Progenitor cell of endocrine pancreas (in vitro differentiated cells): ENCODE data around the gene ARSG. TPM values are rescaled to one million over a fixed set of nuclear protein-coding genes. Genes with fewer than 3 reads are reported as not detected.

Experiments used
- DNase-seq: peaks from one replicate; pipeline ENCODE4 v3.0.0; 2021; ENCODE audit warnings: low spot score; ENCODE audit not compliant: unreplicated experiment
- H3K27ac Mint-ChIP-seq: 2 replicates; pipeline ENCODE4 v1.8.0; 2021; ENCODE audit warnings: mild to moderate bottlenecking, moderate library complexity, mixed read lengths
- H3K27me3 Mint-ChIP-seq: 2 replicates; pipeline ENCODE4 v1.8.0; 2021; ENCODE audit warnings: mixed read lengths
- H3K36me3 Mint-ChIP-seq: 2 replicates; pipeline ENCODE4 v1.8.0; 2022; ENCODE audit warnings: mixed read lengths; ENCODE audit not compliant: insufficient read depth
- H3K4me1 Mint-ChIP-seq: 2 replicates; pipeline ENCODE4 v1.8.0; 2021; ENCODE audit warnings: low read depth, mixed read lengths
- H3K4me3 Mint-ChIP-seq: 2 replicates; pipeline ENCODE4 v1.8.0; 2021; ENCODE audit warnings: low read depth, mild to moderate bottlenecking, moderate library complexity, mixed read lengths
- H3K9me3 Mint-ChIP-seq: 2 replicates; pipeline ENCODE4 v1.8.0; 2021; ENCODE audit warnings: low read depth, mixed read lengths
- CTCF ChIP-seq: fragments of 200-600 bp; sonication (generic); IDR thresholded peaks from one replicate; pipeline ENCODE4 v1.5.0; 2021; ENCODE audit warnings: antibody characterized with exemption, mild to moderate bottlenecking; ENCODE audit not compliant: unreplicated experiment
- total RNA-seq: library from RNA; stranded (reverse); gene quantifications from 2 replicates; pipeline ENCODE4 v1.2.1, GENCODE V29; 2021

The ARSG gene
- total RNA-seq, 1 donor from 2014 or later: 2.6 TPM

GRCh38 chr17:68417317-68417716, 126.0 kb downstream of the ARSG start:
- no peak for DNase-seq
- Mint-ChIP-seq H3K36me3 (peaks cover 39% of the 10 kb centered on the region), H3K27ac (no peak overlapping the region), H3K4me1 (no peaks in the 10 kb centered on the region), H3K4me3 (no peak overlapping the region), H3K27me3 (no peaks in the 10 kb centered on the region), H3K9me3 (peaks cover 27% of the 10 kb centered on the region)
- no peak for TF ChIP-seq CTCF

- H3K9me3 Mint-ChIP-seq: peaks cover 27% of the 10 kb centered on the region
- no peak overlapping the region for H3K4me3 Mint-ChIP-seq
- TF ChIP-seq CTCF: no peak
- no peak for DNase-seq
- peaks cover 41% of the 10 kb centered on the region for H3K36me3 Mint-ChIP-seq
- H3K4me1 Mint-ChIP-seq: no peaks in the 10 kb centered on the region
- no peaks in the 10 kb centered on the region for H3K27me3 Mint-ChIP-seq
- H3K27ac Mint-ChIP-seq: no peak overlapping the region
These were observed 127.6 kb downstream of the ARSG start for GRCh38 chr17:68418876-68419275.

GRCh38 chr17:68420065-68420464, 128.8 kb downstream of the ARSG start:
- TF ChIP-seq CTCF: no peak
- peaks cover 21% of the 10 kb centered on the region for H3K9me3 Mint-ChIP-seq
- H3K4me1 Mint-ChIP-seq: no peaks in the 10 kb centered on the region
- no peak for DNase-seq
- no peaks in the 10 kb centered on the region for H3K27me3 Mint-ChIP-seq
- peaks cover 39% of the 10 kb centered on the region for H3K36me3 Mint-ChIP-seq
- H3K27ac Mint-ChIP-seq: no peak overlapping the region
- no peak overlapping the region for H3K4me3 Mint-ChIP-seq

GRCh38 chr17:68421486-68421885, 130.2 kb downstream of the ARSG start:
- H3K27ac Mint-ChIP-seq: no peak overlapping the region

GRCh38 chr17:68422821-68423220, 131.5 kb downstream of the ARSG start:
- H3K27ac Mint-ChIP-seq: no peak overlapping the region
- peaks cover 3% of the 10 kb centered on the region for H3K9me3 Mint-ChIP-seq
- H3K4me1 Mint-ChIP-seq: no peaks in the 10 kb centered on the region
- H3K27me3 Mint-ChIP-seq: no peaks in the 10 kb centered on the region
- no peak for DNase-seq
- H3K36me3 Mint-ChIP-seq: peaks cover 33% of the 10 kb centered on the region
- no peak for TF ChIP-seq CTCF
- no peak overlapping the region for H3K4me3 Mint-ChIP-seq

More at GRCh38 chr17:68421486-68421885, 130.2 kb downstream of the ARSG start:
- Mint-ChIP-seq H3K27me3 (no peaks in the 10 kb centered on the region), H3K36me3 (peaks cover 36% of the 10 kb centered on the region), H3K9me3 (peaks cover 7% of the 10 kb centered on the region), H3K4me1 (no peaks in the 10 kb centered on the region), H3K4me3 (no peak overlapping the region)
- no peak for DNase-seq
- no peak for TF ChIP-seq CTCF
